Fibroblast of pulmonary artery (primary cell): ENCODE measurements around the gene CMTM7.

ENCODE experiments used
- DNase-seq: peaks from one replicate; pipeline ENCODE4 v3.0.0-alpha.2; 2010; ENCODE audit warnings: low read depth
- H3K4me3 ChIP-seq: replicated peaks from 2 replicates; pipeline ENCODE4 v1.5.1; 2011; ENCODE audit warnings: low read depth, mild to moderate bottlenecking, control low read depth, low read length, moderate library complexity
- CTCF ChIP-seq: IDR thresholded peaks from 2 replicates; pipeline ENCODE4 v1.5.1; 2011; ENCODE audit warnings: mild to moderate bottlenecking, control low read depth, low read length, inconsistent platforms; ENCODE audit errors: missing control alignments

CMTM7 gene

GRCh38 chr3:32431481-32431880 is 39.8 kb downstream of the CMTM7 start:
- no peak for DNase-seq
- H3K4me3 ChIP-seq: no peak overlapping the region
- no peak for TF ChIP-seq CTCF

- DNase-seq: no peak
- no peak for TF ChIP-seq CTCF
- H3K4me3 ChIP-seq: no peak overlapping the region
These were observed 40.5 kb downstream of the CMTM7 start for GRCh38 chr3:32432045-32432710.

GRCh38 chr3:32432711-32433530 is 41.3 kb downstream of the CMTM7 start:
- peak; percentile 67 for DNase-seq
- no peak for TF ChIP-seq CTCF
- H3K4me3 ChIP-seq: no peak overlapping the region

- H3K4me3 ChIP-seq: no peak overlapping the region
- no peak for TF ChIP-seq CTCF
- DNase-seq: no peak
These were observed 42.6 kb downstream of the CMTM7 start for GRCh38 chr3:32434206-32434605.

- H3K4me3 ChIP-seq: no peak overlapping the region
- TF ChIP-seq CTCF: no peak
- DNase-seq: no peak
These were observed 44.5 kb downstream of the CMTM7 start for GRCh38 chr3:32435911-32436815.

- H3K4me3 ChIP-seq: no peak overlapping the region
- no peak for DNase-seq
- no peak for TF ChIP-seq CTCF
These were observed 45.1 kb downstream of the CMTM7 start for GRCh38 chr3:32436816-32437189.
